RPMI7951 (cell line): Measurements from ENCODE around the gene XPNPEP3. TPM values are rescaled to one million over a fixed set of nuclear protein-coding genes. Genes with fewer than 3 reads are reported as not detected.
"Not testable (repeated sequence)": the region's sequence is repeated elsewhere in the genome, so short reads cannot be mapped to it uniquely, and the experiment has no call there.

ENCODE experiments used
- DNase-seq: peaks from one replicate; pipeline ENCODE4 v3.0.0-alpha.2; 2012; ENCODE audit warnings: low read depth
- total RNA-seq: library from RNA; depleted of rRNA; stranded (reverse); fragments of >200 nt; shearing (Covaris generic); gene quantifications from 2 replicates; pipeline ENCODE4 v1.2.3, GENCODE V29; 2014; rRNA removed

The XPNPEP3 gene
- total RNA-seq = 7.9 and 10.8 TPM in 2 replicates

DNA sequence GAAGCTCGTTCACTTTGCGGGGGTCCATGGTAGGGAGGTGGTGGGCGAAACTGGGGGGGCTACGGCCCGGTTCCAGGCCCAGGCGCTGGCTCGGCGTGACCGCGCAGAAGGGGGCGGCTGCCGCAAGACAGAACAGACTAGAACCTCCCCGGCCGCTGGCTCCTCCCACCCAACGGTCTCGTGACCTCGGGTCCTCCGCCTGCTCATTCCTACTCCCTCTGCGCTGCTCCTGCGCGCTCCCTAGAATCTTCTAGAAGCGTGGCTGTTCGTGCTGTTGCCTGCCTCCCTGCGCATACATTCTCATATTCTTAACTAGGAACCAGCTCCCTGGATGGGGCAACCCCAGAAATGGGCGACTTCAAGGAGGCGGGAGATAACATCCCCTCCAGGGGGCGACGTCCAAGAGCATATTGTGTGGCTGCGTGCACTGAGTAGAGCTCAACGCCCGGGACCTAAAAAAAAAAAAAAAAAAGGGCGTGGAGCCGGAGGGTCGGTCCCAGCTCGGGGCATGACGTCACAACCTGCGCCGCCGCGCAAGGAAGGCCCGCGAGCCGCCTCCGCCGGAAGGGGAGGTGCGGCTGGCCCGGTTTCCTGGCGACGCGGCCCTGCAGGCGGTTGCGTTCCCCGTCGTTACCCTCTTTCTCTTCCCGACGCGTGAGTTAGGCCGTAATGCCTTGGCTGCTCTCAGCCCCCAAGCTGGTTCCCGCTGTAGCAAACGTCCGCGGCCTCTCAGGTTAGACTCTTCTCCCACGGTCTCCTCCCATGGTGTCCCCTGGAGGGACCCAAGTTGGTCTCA, at the start of gene XPNPEP3, which contains the start of gene ST13:
XPNPEP3 (plus strand) TSS at position 636 of the 796 bp plus-strand sequence; CDS start at position 670, 34 bp downstream.
ST13 (minus strand) TSS at position 127 of the 796 bp plus-strand sequence; CDS start at position 28, 99 bp downstream.
- DNase-seq = peak; percentile 94

- DNase-seq = no peak
Observed at GRCh38 chr22:40808018-40808841, 48.7 kb upstream of the XPNPEP3 start.

DNA sequence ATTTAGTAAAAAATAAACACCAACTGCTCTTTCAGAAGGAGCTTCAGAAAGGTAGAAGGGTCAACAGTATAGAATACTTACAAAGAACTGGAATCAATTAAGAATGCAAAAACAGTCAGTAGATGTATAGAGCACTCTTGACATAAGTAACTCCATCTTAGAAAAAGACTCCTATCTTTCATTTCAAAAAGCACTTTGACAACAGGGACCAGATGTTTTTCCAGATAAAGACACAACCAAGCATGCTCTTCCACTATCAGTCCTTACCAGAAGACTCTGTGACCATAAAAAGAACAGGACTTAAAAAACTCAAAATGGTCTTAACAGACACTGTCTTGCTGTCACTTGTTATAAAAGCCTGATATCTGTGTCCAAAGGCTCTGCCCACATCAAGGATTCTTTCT, 43.0 kb upstream of the XPNPEP3 start:
- DNase-seq = no peak

GRCh38 chr22:40817737-40818136, 39.2 kb upstream of the XPNPEP3 start:
- DNase-seq = no peak

DNA sequence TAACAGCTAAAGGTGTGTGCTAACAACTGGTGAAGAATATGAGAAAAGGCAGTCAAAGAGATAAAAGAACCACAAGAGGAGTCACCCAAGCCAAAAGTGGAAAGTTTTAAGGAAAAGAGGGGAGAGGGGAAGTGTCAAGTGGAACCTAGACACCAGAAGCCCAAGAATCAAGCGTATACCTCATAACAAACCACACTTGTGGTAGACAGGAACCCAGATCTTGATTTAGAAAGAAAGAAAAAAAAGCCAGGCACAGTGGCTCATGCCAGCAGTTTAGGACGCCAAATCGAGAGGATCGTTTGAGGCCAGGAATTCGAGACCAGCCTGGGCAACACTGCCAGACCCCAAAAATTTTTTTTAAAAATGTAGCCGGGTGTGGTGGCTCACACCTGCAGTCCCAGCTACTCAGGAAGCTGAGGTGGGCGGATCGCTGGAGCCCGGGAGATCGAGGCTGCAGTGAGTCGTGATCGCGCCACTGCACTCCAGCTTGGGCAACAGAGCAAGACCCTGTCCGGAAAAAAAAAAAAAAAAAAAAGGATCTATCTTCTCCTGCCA, 38.7 kb upstream of the XPNPEP3 start:
- no peak for DNase-seq

GRCh38 chr22:40818747-40819598, 38.0 kb upstream of the XPNPEP3 start, which contains the start of gene SLC25A17:
SLC25A17 (minus strand) TSS chr22:40819346; CDS start chr22:40819248, 98 bp downstream.
- peak; percentile 79 for DNase-seq

DNA sequence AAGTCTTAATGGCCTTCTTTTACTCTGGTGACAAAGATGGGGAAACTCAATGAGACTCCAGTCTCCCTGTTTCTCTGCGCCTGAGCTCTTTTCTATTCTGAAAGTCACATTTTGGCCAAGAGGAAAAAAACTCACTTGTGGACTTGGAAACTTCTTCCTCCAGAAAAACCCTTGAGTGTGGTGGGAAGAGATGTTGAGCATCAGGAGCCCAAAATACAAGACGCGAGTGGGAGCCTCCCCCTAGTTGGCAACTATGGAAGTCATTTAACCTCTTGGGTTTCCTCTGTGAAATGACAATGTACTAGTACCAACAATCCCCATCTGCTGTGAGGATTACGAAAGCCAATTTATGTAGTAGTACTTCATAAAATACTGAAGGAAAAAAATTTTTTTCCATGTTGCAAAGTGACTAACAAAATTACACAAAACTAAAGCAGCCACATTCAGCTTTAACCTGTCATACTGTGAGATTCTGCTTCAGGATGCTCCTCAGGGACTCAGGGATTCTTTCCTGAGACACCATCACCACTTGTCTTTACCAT, 37.3 kb upstream of the XPNPEP3 start:
- DNase-seq = peak; percentile 26

- no peak for DNase-seq
Observed at GRCh38 chr22:40823426-40823825, 33.5 kb upstream of the XPNPEP3 start.

DNA sequence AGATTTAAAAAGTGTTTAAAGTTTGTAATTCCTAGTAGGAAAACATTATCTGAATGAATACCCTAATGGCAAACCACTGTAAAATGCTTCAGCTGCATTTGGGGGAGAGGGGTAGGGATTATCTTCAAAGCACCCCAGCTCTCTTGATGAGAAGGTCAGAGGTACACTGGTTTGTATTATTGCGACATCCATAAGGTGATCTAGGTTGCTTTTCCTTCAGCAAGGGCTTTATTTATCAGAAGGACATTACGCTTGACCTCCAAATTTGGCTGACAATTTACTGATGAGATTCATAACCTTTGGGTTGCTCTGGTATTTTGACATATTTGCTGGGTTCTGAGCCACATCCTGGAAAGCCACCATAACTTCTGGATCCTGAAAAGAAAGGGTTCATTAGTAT, 30.7 kb upstream of the XPNPEP3 start:
- not testable (repeated sequence) for DNase-seq

GRCh38 chr22:40826984-40827741, 29.8 kb upstream of the XPNPEP3 start:
- DNase-seq = no peak

GRCh38 chr22:40829131-40829530, 27.8 kb upstream of the XPNPEP3 start:
- DNase-seq = no peak

DNA sequence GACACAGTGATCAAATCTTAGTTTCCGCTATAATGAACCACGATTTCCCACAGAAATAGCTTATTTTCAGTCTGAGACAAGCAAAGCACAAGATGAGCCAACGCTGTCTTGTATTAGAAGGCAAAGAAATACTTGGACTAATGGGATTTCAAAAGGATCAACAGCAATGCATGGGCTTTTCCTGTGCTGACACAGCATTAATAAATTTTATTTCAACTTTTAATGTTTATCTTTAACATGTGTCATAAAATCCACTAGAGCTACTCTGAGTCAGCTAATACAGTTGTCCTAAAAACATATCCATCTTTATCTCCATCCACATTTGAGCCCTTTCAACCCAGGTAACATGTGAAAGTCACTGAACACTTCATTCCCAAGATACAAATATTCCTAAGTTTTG, 22.3 kb upstream of the XPNPEP3 start:
- no peak for DNase-seq

GRCh38 chr22:40838486-40838885, 18.5 kb upstream of the XPNPEP3 start:
- no peak for DNase-seq

GRCh38 chr22:40844951-40845350, 12.0 kb upstream of the XPNPEP3 start:
- DNase-seq = no peak

DNA sequence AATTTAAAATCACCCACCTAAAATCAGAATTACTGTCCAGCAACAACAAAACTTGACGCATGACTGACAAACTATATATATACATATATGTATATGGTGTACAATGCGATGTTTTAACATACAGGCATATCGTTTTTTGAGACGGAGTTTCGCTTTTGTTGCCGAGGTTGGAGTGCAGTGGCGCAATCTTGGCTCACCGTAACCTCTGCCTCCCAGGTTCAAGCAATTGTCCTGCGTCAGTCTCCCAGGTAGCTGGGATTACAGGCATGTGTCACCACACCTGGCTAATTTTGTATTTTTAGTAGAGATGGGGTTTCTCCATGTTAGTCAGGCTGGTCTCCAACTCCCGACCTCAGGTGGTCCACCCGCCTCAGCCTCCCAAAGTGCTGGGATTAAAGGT, 11.1 kb upstream of the XPNPEP3 start:
- DNase-seq = not testable (repeated sequence)

DNA sequence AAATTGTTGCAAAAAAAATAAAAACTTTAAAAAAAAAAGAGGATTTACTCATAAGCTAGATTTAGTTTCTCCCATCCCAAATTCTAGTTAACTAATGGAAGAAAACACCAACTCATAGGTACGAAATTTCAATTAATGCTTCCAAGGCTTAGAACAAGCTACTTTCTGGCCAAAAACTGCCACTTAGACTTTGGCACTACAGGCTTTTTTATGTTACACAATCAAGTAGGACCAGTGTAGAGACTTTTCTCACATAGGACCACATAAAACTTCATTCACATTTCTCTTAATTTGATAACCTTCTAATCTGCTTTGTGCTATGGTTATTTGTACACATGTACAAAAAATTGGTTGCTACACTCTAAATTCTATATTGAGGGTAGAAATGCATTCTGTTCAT, 3.6 kb upstream of the XPNPEP3 start:
- no peak for DNase-seq

GRCh38 chr22:40853961-40854360, 3.0 kb upstream of the XPNPEP3 start:
- no peak for DNase-seq

DNA sequence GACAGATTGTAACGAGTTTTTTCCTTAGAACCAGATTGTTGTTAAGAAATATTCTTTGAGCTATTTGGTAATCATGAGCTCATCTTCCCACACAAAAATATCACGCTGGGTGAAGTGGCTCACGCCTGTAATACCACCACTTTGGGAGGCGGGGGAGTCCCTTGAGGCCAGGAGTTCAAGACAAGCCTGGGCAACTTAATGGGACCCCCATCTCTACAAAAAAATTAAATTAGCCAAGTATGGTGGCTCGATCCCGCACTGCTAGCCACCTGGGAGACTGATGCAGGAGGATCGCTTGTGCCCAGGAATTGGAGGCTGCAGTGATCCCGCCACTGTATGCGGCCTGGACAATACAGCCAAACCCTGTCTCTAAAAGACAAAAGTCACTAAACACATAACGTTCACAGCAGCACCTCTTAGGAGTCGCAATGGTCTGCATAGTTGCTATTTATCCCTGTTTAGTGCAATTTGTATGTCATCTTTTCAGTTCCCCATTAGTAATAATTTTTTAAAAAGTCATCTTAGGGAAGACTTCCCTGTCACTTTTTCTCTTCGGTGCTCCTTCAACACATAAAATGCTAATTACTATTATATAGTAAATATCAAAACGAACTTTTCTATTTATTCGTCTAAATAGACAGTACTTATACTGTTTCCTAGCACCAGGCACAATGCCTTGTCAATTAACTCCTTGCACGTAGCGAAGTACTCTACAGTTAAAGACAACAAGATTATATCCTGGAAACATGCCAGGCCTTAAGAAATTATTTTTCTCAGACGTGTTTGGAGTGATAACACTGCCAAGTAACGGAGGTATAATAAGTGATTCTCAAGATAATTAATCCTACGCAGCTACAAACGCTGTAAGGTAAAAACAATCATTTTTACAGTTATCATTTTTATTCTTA, 1.6 kb upstream of the XPNPEP3 start:
- DNase-seq = peak; percentile 7

GRCh38 chr22:40855979-40856512, 902 bp upstream of the XPNPEP3 start:
- DNase-seq = peak; percentile 23
